Activated effector memory CD4-positive, alpha-beta T cell treated with anti-CD3 and anti-CD28 coated beads, Interleukin-2, amount 50 U/mL, for 16 hours (primary cell): ENCODE measurements around the gene GOLGA7B.

Experiments
- DNase-seq: peaks from one replicate; pipeline ENCODE4 v3.0.0-alpha.2; 2020

The GOLGA7B gene

GRCh38 chr10:97849687-97850402 lies at the start of gene GOLGA7B:
GOLGA7B (plus strand) TSS chr10:97849843; CDS start chr10:97850304, 461 bp downstream.
- peak; percentile 88 for DNase-seq

DNA sequence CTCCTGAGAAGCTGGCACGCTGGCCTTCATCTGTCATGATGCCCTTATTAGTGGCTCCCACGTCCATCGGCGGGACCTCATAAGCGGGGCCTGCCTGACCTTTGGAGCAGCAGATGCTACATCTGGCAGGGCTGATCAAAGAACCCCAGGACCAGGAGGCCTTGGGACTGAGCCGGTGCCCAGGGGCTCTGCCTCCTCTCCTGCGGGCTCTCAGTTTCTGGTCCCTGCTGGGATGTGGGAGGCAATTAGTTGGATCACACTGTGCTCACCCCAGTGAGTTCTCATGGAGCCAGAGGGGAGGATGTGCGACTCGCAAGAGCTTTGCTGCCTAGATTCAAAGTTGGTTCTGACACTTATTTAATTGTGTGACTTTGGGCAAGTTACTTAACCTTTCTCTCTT lies 49.2 kb upstream of the GOLGA7B start:
- no peak for DNase-seq

GRCh38 chr10:97801422-97801821 lies 48.2 kb upstream of the GOLGA7B start:
- no peak for DNase-seq

DNA sequence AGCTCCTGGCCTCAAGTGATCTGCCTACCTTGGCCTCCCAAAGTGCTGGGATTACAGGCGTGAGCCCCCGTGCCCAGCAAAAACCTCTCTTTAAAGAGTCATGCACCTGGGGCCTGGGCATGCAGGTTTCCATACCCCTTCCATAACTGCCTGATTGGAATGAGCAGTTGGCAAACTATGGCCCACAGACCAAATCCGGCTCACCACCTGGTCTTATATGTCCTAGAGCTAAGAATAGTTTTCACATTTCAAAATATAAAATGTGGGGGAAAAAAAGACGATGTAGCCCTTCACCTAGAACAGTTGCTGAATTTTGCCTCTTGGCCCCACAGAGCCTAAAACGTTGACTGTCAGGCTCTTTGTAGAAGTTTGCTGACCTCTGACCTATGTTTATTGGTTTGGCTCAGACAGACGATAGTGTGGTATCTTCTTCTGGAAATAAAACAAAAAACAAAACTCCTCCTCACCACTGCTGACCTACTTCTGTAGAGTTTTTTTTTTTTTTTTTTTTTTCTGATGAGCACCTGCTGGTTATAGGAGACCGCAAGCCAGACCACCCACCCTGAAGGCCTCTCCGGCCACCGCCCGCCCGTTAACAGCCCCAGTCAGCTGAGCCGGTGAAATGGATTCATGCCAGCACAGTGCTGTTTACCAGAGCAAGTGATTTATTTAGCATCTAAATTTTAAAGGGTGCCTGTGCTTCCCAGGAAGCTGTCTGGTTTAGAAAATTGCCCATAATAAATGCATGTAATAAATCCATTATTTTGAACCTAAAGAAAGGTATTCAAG lies 44.4 kb upstream of the GOLGA7B start:
- no peak for DNase-seq

- DNase-seq: no peak
Observed at GRCh38 chr10:97805949-97806348, 43.7 kb upstream of the GOLGA7B start.

DNA sequence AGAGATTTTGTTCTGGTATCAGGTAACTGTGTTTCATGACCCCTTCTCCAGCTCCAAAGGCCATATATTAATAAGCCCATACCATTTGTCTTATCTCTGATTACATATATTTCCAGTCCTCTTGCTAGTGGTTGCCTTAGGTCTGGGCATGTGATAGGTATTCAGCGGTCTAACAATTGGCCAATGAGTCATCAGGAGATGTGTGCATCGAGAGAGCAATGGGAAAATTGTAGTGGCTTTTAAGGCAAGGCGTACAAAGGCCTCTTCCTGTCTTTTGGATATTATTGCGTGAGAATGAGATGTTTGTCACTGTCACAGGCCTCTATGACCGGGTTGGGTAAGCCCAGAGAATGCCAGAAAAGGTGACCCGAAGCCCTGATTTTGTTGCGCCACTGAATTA lies 39.2 kb upstream of the GOLGA7B start:
- DNase-seq: no peak

DNA sequence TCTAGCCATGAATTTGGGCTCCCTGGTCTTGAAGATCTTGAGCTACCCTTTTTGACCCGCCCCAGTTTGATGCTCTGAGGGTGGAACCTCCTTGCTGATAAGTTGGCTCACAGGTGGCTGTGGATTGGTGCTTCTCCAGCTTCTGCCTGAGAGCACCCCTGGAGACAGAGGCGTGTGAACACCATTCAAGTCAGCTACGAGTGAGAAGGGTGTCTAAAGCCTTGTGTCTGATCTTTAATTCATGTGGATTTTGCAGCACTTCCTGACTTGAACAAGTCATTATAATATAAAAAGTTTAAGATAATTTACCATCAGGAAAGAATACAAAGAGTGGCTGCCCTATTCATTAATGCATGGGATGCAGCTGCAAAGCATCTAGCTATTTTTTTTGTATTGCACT lies 37.7 kb upstream of the GOLGA7B start:
- DNase-seq: no peak

DNA sequence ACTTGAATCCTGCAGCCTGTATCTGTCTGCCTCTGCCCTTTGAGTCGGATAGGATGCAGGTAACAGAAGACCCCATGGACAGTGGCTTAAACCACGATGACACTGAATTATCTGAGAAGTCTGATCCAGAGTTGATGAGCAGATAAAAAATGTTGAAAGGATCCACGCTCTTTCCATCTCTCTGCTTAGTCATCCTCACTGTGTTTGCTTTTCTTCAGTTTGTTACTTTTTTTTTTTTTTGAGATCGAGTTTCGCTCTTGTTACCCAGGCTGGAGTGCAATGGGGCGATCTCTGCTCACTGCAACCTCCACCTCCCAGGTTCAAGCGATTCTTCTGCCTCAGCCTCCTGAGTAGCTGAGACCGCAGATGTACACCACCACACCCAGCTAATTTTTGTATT lies 36.9 kb upstream of the GOLGA7B start:
- DNase-seq: no peak

GRCh38 chr10:97813311-97813710 lies 36.3 kb upstream of the GOLGA7B start:
- no peak for DNase-seq

GRCh38 chr10:97814996-97815395 lies 34.6 kb upstream of the GOLGA7B start:
- no peak for DNase-seq

GRCh38 chr10:97816609-97817008 lies 33.0 kb upstream of the GOLGA7B start:
- no peak for DNase-seq

GRCh38 chr10:97818572-97818971 lies 31.1 kb upstream of the GOLGA7B start:
- no peak for DNase-seq

- no peak for DNase-seq
Observed at GRCh38 chr10:97820096-97820704, 29.4 kb upstream of the GOLGA7B start.

GRCh38 chr10:97821308-97822038 lies 28.2 kb upstream of the GOLGA7B start:
- no peak for DNase-seq

GRCh38 chr10:97822261-97822687 lies 27.4 kb upstream of the GOLGA7B start:
- no peak for DNase-seq

DNA sequence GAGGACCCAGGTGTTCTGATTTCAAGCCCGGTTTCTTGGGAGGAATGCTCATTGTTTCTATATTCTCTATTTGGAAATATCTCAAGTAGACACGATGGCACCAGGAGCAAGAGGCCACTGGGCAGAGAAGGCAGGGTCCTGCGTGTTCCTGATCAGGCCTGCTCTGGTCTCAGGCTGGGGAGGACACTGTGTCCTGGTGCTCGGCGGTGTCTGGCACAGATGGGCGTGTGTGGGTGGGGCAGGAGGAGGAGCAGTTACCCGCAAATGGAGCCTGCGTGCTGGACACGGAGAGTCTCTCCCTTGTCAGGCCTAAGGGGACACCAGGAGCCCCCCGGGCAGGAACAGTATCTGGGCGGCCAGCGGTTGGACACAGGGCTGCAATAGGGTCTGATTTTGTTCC lies 25.9 kb upstream of the GOLGA7B start:
- no peak for DNase-seq

- no peak for DNase-seq
Observed at GRCh38 chr10:97825020-97825760, 24.5 kb upstream of the GOLGA7B start.

- no peak for DNase-seq
Observed at GRCh38 chr10:97826892-97827291, 22.8 kb upstream of the GOLGA7B start.

DNA sequence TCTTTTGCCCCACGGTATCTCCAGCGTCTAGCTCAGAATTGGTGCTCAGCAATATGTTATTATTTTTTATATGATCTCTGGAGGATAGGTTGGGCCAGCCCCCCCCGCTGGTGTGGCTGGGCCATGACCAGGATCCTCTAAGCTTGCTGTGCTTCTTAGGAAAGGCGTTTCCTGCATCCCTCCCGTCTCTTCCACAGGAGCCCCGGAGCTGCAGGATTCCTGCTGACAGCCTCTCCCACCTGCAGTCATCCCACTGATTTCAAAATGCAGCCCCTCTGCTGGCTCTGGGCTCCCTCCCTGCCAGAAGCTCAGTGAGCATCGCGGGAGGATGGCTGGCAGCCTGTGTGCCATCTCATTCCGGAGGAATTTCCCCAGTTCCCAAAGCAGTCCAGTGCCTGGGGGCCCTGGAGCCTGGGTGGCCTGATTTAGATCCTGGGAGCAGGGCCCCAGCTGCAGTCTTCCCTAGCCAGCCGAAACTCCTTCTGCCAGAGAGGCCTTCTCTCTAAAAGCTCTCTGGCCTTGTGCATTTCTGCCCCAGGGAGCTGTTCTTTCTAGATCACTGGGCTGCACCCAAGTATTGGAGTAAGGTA lies 21.8 kb upstream of the GOLGA7B start:
- no peak for DNase-seq

- DNase-seq: no peak
Observed at GRCh38 chr10:97828721-97829120, 20.9 kb upstream of the GOLGA7B start.

- DNase-seq: no peak
Observed at GRCh38 chr10:97830064-97830463, 19.6 kb upstream of the GOLGA7B start.

DNA sequence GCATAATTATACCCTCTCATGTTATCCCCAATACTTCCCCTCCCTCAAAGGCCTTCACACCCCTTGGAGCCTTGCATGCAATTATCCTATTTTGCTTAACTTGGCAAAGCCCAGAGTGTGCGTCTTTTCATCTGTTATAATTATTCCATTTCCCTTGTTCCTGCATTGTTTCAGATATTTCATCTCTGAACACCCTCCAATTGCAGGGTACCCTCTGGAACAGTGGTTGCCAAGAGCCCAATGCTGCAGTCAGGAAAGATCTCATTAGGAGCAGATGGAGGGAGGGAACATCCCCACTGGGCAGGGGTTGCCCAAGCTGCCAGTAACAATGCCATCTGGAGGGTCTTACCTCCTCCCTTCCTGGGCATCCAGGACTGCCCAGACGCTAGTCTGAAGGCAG lies 18.4 kb upstream of the GOLGA7B start:
- no peak for DNase-seq
